Astrocyte (in vitro differentiated cells and primary cell): Measurements from ENCODE around the gene CFAP65. TPM values are rescaled to one million over a fixed set of nuclear protein-coding genes. Genes with fewer than 3 reads are reported as not detected.

Source experiments
- DNase-seq: peaks from one replicate; pipeline ENCODE4 v3.0.0-alpha.2; 2010; ENCODE audit warnings: low read depth
- FAIRE-seq: peaks from 2 replicates; lab custom pipeline; 2011; peaks lifted over from hg19 to GRCh38; lab: Jason Lieb, UNC
- H2AFZ ChIP-seq: 2 replicates; pipeline ENCODE4 v1.6.0; 2012; ENCODE audit warnings: low read depth, low read length, inconsistent platforms
- H3K27ac ChIP-seq: 2 replicates; pipeline ENCODE4 v1.5.1; 2011; ENCODE audit warnings: low read depth, low read length, inconsistent platforms
- H3K27me3 ChIP-seq: 2 replicates; pipeline ENCODE4 v1.6.0; 2011; ENCODE audit warnings: low read length, inconsistent platforms; ENCODE audit not compliant: insufficient read depth
- H3K36me3 ChIP-seq: 2 replicates; pipeline ENCODE4 v1.5.1; 2011; ENCODE audit warnings: low read length, inconsistent platforms; ENCODE audit not compliant: insufficient read depth
- H3K4me1 ChIP-seq: 2 replicates; pipeline ENCODE4 v1.5.1; 2011; ENCODE audit warnings: low read length, inconsistent platforms; ENCODE audit not compliant: insufficient read depth
- H3K4me2 ChIP-seq: 2 replicates; pipeline ENCODE4 v1.6.0; 2012; ENCODE audit warnings: low read length, inconsistent platforms
- H3K4me3 ChIP-seq: 2 replicates; pipeline ENCODE4 v1.5.1; 2011; ENCODE audit warnings: low read depth, mild to moderate bottlenecking, low read length, inconsistent platforms; ENCODE audit not compliant: insufficient read depth
- H3K79me2 ChIP-seq: 2 replicates; pipeline ENCODE4 v1.6.0; 2012; ENCODE audit warnings: mild to moderate bottlenecking, low read length, inconsistent platforms; ENCODE audit not compliant: insufficient read depth
- H3K9ac ChIP-seq: 2 replicates; pipeline ENCODE4 v1.6.0; 2012; ENCODE audit warnings: mild to moderate bottlenecking, low read length, inconsistent platforms
- H3K9me3 ChIP-seq: 2 replicates; pipeline ENCODE4 v1.5.1; 2012; ENCODE audit warnings: low read depth, mild to moderate bottlenecking, low read length, inconsistent platforms; ENCODE audit not compliant: insufficient read depth
- H4K20me1 ChIP-seq: 2 replicates; pipeline ENCODE4 v1.6.0; 2012; ENCODE audit warnings: low read length, inconsistent platforms; ENCODE audit not compliant: insufficient read depth
- H3K27ac Mint-ChIP-seq: one replicate; pipeline ENCODE4 v1.8.0; 2021; ENCODE audit warnings: mild to moderate bottlenecking, mixed read lengths; ENCODE audit not compliant: unreplicated experiment
- H3K27me3 Mint-ChIP-seq: one replicate; pipeline ENCODE4 v1.8.0; 2021; ENCODE audit warnings: low read depth, mixed read lengths; ENCODE audit not compliant: unreplicated experiment
- H3K36me3 Mint-ChIP-seq: one replicate; pipeline ENCODE4 v1.8.0; 2021; ENCODE audit warnings: low read depth, mixed read lengths; ENCODE audit not compliant: unreplicated experiment
- H3K4me1 Mint-ChIP-seq: one replicate; pipeline ENCODE4 v1.8.0; 2021; ENCODE audit warnings: low read depth, mixed read lengths; ENCODE audit not compliant: unreplicated experiment
- H3K4me3 Mint-ChIP-seq: one replicate; pipeline ENCODE4 v1.8.0; 2021; ENCODE audit warnings: mild to moderate bottlenecking, moderate library complexity, mixed read lengths; ENCODE audit not compliant: unreplicated experiment
- H3K9me3 Mint-ChIP-seq: one replicate; pipeline ENCODE4 v1.8.0; 2021; ENCODE audit warnings: mild to moderate bottlenecking, mixed read lengths; ENCODE audit not compliant: unreplicated experiment
- CTCF ChIP-seq: IDR thresholded peaks from 2 replicates; pipeline ENCODE4 v1.5.1; 2011; ENCODE audit warnings: low read depth, mild to moderate bottlenecking, inconsistent platforms, low read length, moderate library complexity; ENCODE audit not compliant: insufficient read depth
- EZH2 ChIP-seq: IDR thresholded peaks from 2 replicates; pipeline ENCODE4 v1.6.1; 2012; ENCODE audit warnings: mild to moderate bottlenecking, low read length, inconsistent platforms; ENCODE audit not compliant: insufficient read depth
- total RNA-seq: library from RNA; stranded (reverse); gene quantifications from 2 replicates; pipeline ENCODE4 v1.2.1, GENCODE V29; 2021

Gene CFAP65
- total RNA-seq, 1 donor from 2014 or later = 0.27 TPM

GRCh38 chr2:218962859-218963492 lies 78.3 kb downstream of the CFAP65 start:
- Histone ChIP-seq H3K4me3 (no peak overlapping the region), H3K79me2 (no peaks in the 10 kb centered on the region), H3K4me2 (peak overlapping the region; percentile 72), H3K27me3 (peaks cover 39% of the 10 kb centered on the region), H3K9ac (no peak overlapping the region), H3K27ac (peak overlapping the region; percentile 41), H3K36me3 (no peaks in the 10 kb centered on the region), H3K9me3 (no peaks in the 10 kb centered on the region), H2AFZ (no peak overlapping the region), H3K4me1 (peaks cover 14% of the 10 kb centered on the region), H4K20me1 (peaks cover 4% of the 10 kb centered on the region)
- Mint-ChIP-seq H3K4me1 (peaks cover 18% of the 10 kb centered on the region), H3K4me3 (peak overlapping the region; percentile 82), H3K27me3 (peaks cover 46% of the 10 kb centered on the region), H3K36me3 (no peaks in the 10 kb centered on the region), H3K27ac (peak overlapping the region; percentile 97), H3K9me3 (no peaks in the 10 kb centered on the region)
- TF ChIP-seq CTCF (no peak), EZH2 (peak; percentile 65)
- peak; percentile 71 for DNase-seq
- no peak for FAIRE-seq

- TF ChIP-seq CTCF = no peak
- no peak for TF ChIP-seq EZH2
- Mint-ChIP-seq H3K27me3 (peaks cover 49% of the 10 kb centered on the region), H3K4me3 (peak overlapping the region; percentile 82), H3K36me3 (no peaks in the 10 kb centered on the region), H3K4me1 (peaks cover 18% of the 10 kb centered on the region), H3K9me3 (peaks cover 2% of the 10 kb centered on the region), H3K27ac (peak overlapping the region; percentile 7)
- Histone ChIP-seq H3K9me3 (no peaks in the 10 kb centered on the region), H4K20me1 (peaks cover 4% of the 10 kb centered on the region), H2AFZ (no peak overlapping the region), H3K79me2 (no peaks in the 10 kb centered on the region), H3K4me2 (no peak overlapping the region), H3K36me3 (no peaks in the 10 kb centered on the region), H3K27ac (no peak overlapping the region), H3K4me1 (peaks cover 14% of the 10 kb centered on the region), H3K4me3 (no peak overlapping the region), H3K9ac (no peak overlapping the region), H3K27me3 (peaks cover 49% of the 10 kb centered on the region)
- no peak for FAIRE-seq
- no peak for DNase-seq
These were observed 79.4 kb downstream of the CFAP65 start for GRCh38 chr2:218961651-218962570.
